HG02798 (cell line): ENCODE results near the gene ZNF213.

Source experiments
- ATAC-seq: cut with Tn5 transposase; IDR thresholded peaks from one replicate; pipeline ENCODE4 v1.9.1; 2021; ENCODE audit warnings: mild to moderate bottlenecking; ENCODE audit not compliant: unreplicated experiment, poor library complexity

Gene ZNF213

GRCh38 chr16:3101018-3101840, 33.6 kb upstream of the ZNF213 start:
- ATAC-seq = no peak

GRCh38 chr16:3101841-3102470, 32.9 kb upstream of the ZNF213 start:
- ATAC-seq = no peak

GRCh38 chr16:3106205-3106928, 28.5 kb upstream of the ZNF213 start:
- peak; percentile 91 for ATAC-seq

- ATAC-seq = no peak
Measured at GRCh38 chr16:3112058-3112880, 22.6 kb upstream of the ZNF213 start, which contains the start of gene ZNF205. TSS of gene ZNF205 (plus strand) at chr16:3112586. CDS start at chr16:3113431, 845 bp downstream.

- ATAC-seq = no peak
Measured at GRCh38 chr16:3112881-3113574, 21.8 kb upstream of the ZNF213 start.

GRCh38 chr16:3113765-3114479, 20.9 kb upstream of the ZNF213 start:
- no peak for ATAC-seq

GRCh38 chr16:3115003-3115402, 19.8 kb upstream of the ZNF213 start:
- ATAC-seq = no peak

GRCh38 chr16:3115561-3115960, 19.3 kb upstream of the ZNF213 start:
- no peak for ATAC-seq

GRCh38 chr16:3118204-3118790, 16.5 kb upstream of the ZNF213 start:
- ATAC-seq = no peak

- ATAC-seq = no peak
Measured at GRCh38 chr16:3118846-3119245, 16.0 kb upstream of the ZNF213 start.

GRCh38 chr16:3119286-3119685, 15.5 kb upstream of the ZNF213 start:
- ATAC-seq = no peak

GRCh38 chr16:3119701-3120408, 15.0 kb upstream of the ZNF213 start:
- ATAC-seq = no peak

- ATAC-seq = no peak
Measured at GRCh38 chr16:3120435-3120834, 14.4 kb upstream of the ZNF213 start.

GRCh38 chr16:3121851-3122467, 12.9 kb upstream of the ZNF213 start:
- ATAC-seq = no peak

- no peak for ATAC-seq
Measured at GRCh38 chr16:3122926-3123570, 11.8 kb upstream of the ZNF213 start.

GRCh38 chr16:3123986-3124886, 10.6 kb upstream of the ZNF213 start:
- peak; percentile 90 for ATAC-seq
